BLaER1 treated with 17β-estradiol and CSF1 and Interleukin-3, amounts not matched to agents 10 nM and 100 nM (cell line): ENCODE measurements around the gene HDAC9.

Experiments
- H3K27ac ChIP-seq, 11 experiments: shearing (Covaris generic); formaldehyde crosslinking; 2 replicates each; pipeline ENCODE4 v1.8.1; 2022
- H3K27me3 ChIP-seq, 11 experiments: shearing (Covaris generic); formaldehyde crosslinking; 2 replicates each; pipeline ENCODE4 v1.8.1; 2022
- H3K36me3 ChIP-seq, 11 experiments: shearing (Covaris generic); formaldehyde crosslinking; 2 replicates each; pipeline ENCODE4 v1.8.1; 2022
- H3K4me1 ChIP-seq, 10 experiments: shearing (Covaris generic); formaldehyde crosslinking; 2 replicates each; pipeline ENCODE4 v1.8.1; 2022
- H3K4me2 ChIP-seq, 11 experiments: shearing (Covaris generic); formaldehyde crosslinking; 2 replicates each; pipeline ENCODE4 v1.8.1; 2022
- H3K4me3 ChIP-seq, 10 experiments: shearing (Covaris generic); formaldehyde crosslinking; 2 replicates each; pipeline ENCODE4 v1.8.1; 2022
- H3K9ac ChIP-seq, 11 experiments: shearing (Covaris generic); formaldehyde crosslinking; 2 replicates each; pipeline ENCODE4 v1.8.1; 2022
- H3K9me3 ChIP-seq, 11 experiments: shearing (Covaris generic); formaldehyde crosslinking; replicated peaks in 1 of 11; 2 replicates each; pipeline ENCODE4 v1.8.1; 2022
- H4K20me1 ChIP-seq, 11 experiments: shearing (Covaris generic); formaldehyde crosslinking; 2 replicates each; pipeline ENCODE4 v1.8.1; 2022
- Cebpa-rat ChIP-seq, 11 experiments: shearing (Covaris generic); IDR thresholded peaks; 2 replicates each; pipeline ENCODE4 v1.8.1; 2022

Gene HDAC9

GRCh38 chr7:18896343-18896975, 400.9 kb downstream of the HDAC9 start:
- TF ChIP-seq Cebpa-rat (IDR thresholded peaks at IDR 0.05) = no peak
- Histone ChIP-seq H3K4me2 (no peak overlapping the region), H3K4me1 (no peaks in the 10 kb centered on the region), H3K27ac (no peak overlapping the region), H3K9me3 (no peaks in the 10 kb centered on the region), H3K4me3 (no peak overlapping the region), H3K9ac (no peak overlapping the region), H4K20me1 (no peaks in the 10 kb centered on the region), H3K27me3 (no peaks in the 10 kb centered on the region), H3K36me3 (no peaks in the 10 kb centered on the region)

- Histone ChIP-seq H3K9ac (no peak overlapping the region), H3K4me3 (no peak overlapping the region), H3K27ac (no peak overlapping the region), H3K4me2 (no peak overlapping the region), H3K27me3 (no peaks in the 10 kb centered on the region), H3K9me3 (peaks cover 0 to 4% (median 0%) of the 10 kb centered on the region in 11 experiments; a peak in 1 of 22 replicates), H3K36me3 (no peaks in the 10 kb centered on the region), H3K4me1 (no peaks in the 10 kb centered on the region), H4K20me1 (no peaks in the 10 kb centered on the region)
- TF ChIP-seq Cebpa-rat (IDR thresholded peaks at IDR 0.05) = no peak
Observed at GRCh38 chr7:18900236-18900635, 404.7 kb downstream of the HDAC9 start.

GRCh38 chr7:18900803-18901202, 405.3 kb downstream of the HDAC9 start:
- Histone ChIP-seq H3K9ac (no peak overlapping the region), H3K27ac (no peak overlapping the region), H3K36me3 (no peaks in the 10 kb centered on the region), H3K4me2 (no peak overlapping the region), H3K4me3 (no peak overlapping the region), H3K27me3 (no peaks in the 10 kb centered on the region), H4K20me1 (no peaks in the 10 kb centered on the region), H3K4me1 (no peaks in the 10 kb centered on the region), H3K9me3 (peaks cover 0 to 4% (median 0%) of the 10 kb centered on the region in 11 experiments; a peak in 1 of 22 replicates)
- no peak for TF ChIP-seq Cebpa-rat (IDR thresholded peaks at IDR 0.05)

GRCh38 chr7:18901351-18901750, 405.8 kb downstream of the HDAC9 start:
- TF ChIP-seq Cebpa-rat (IDR thresholded peaks at IDR 0.05) = no peak
- no peak overlapping the region for H3K4me3 ChIP-seq
- H3K9me3 ChIP-seq = peaks cover 0 to 4% (median 0%) of the 10 kb centered on the region in 11 experiments; a peak in 1 of 22 replicates
- no peaks in the 10 kb centered on the region for H3K27me3 ChIP-seq
- H3K27ac ChIP-seq = no peak overlapping the region
- H3K36me3 ChIP-seq = no peaks in the 10 kb centered on the region
- no peak overlapping the region for H3K9ac ChIP-seq
- H4K20me1 ChIP-seq = no peaks in the 10 kb centered on the region
- H3K4me2 ChIP-seq = no peak overlapping the region
- H3K4me1 ChIP-seq = no peaks in the 10 kb centered on the region

GRCh38 chr7:18901982-18902421, 406.5 kb downstream of the HDAC9 start:
- Histone ChIP-seq H3K4me1 (no peaks in the 10 kb centered on the region), H3K4me3 (no peak overlapping the region), H3K36me3 (no peaks in the 10 kb centered on the region), H3K9ac (no peak overlapping the region), H3K4me2 (no peak overlapping the region), H4K20me1 (no peaks in the 10 kb centered on the region), H3K27me3 (no peaks in the 10 kb centered on the region), H3K9me3 (peaks cover 0 to 4% (median 0%) of the 10 kb centered on the region in 11 experiments; a peak in 1 of 22 replicates), H3K27ac (no peak overlapping the region)
- no peak for TF ChIP-seq Cebpa-rat (IDR thresholded peaks at IDR 0.05)

GRCh38 chr7:18902892-18903291, 407.3 kb downstream of the HDAC9 start:
- TF ChIP-seq Cebpa-rat (IDR thresholded peaks at IDR 0.05) = no peak
- H3K4me2 ChIP-seq = no peak overlapping the region
- H3K27ac ChIP-seq = no peak overlapping the region
- no peaks in the 10 kb centered on the region for H3K36me3 ChIP-seq
- H3K27me3 ChIP-seq = no peaks in the 10 kb centered on the region
- peaks cover 0 to 4% (median 0%) of the 10 kb centered on the region in 11 experiments; a peak in 1 of 22 replicates for H3K9me3 ChIP-seq
- H3K4me1 ChIP-seq = no peaks in the 10 kb centered on the region
- no peaks in the 10 kb centered on the region for H4K20me1 ChIP-seq
- no peak overlapping the region for H3K9ac ChIP-seq
- H3K4me3 ChIP-seq = no peak overlapping the region

- Histone ChIP-seq H3K9me3 (peaks cover 0 to 4% (median 0%) of the 10 kb centered on the region in 11 experiments; a peak in 1 of 22 replicates), H3K4me1 (no peaks in the 10 kb centered on the region), H3K4me3 (no peak overlapping the region), H4K20me1 (no peaks in the 10 kb centered on the region), H3K4me2 (no peak overlapping the region), H3K9ac (no peak overlapping the region), H3K36me3 (no peaks in the 10 kb centered on the region), H3K27ac (no peak overlapping the region), H3K27me3 (no peaks in the 10 kb centered on the region)
- no peak for TF ChIP-seq Cebpa-rat (IDR thresholded peaks at IDR 0.05)
Observed at GRCh38 chr7:18903695-18904094, 408.1 kb downstream of the HDAC9 start.

GRCh38 chr7:18905316-18905943, 409.9 kb downstream of the HDAC9 start:
- Histone ChIP-seq H3K4me3 (no peak overlapping the region), H3K27ac (no peak overlapping the region), H3K27me3 (no peaks in the 10 kb centered on the region), H3K4me2 (no peak overlapping the region), H4K20me1 (no peaks in the 10 kb centered on the region), H3K4me1 (no peaks in the 10 kb centered on the region), H3K36me3 (no peaks in the 10 kb centered on the region), H3K9ac (no peak overlapping the region), H3K9me3 (peaks cover 0 to 4% (median 0%) of the 10 kb centered on the region in 11 experiments; a peak in 1 of 22 replicates)
- TF ChIP-seq Cebpa-rat (IDR thresholded peaks at IDR 0.05) = no peak

GRCh38 chr7:18906901-18907300, 411.4 kb downstream of the HDAC9 start:
- no peaks in the 10 kb centered on the region for H3K4me1 ChIP-seq
- H3K4me3 ChIP-seq = no peak overlapping the region
- H3K27me3 ChIP-seq = no peaks in the 10 kb centered on the region
- H3K4me2 ChIP-seq = no peak overlapping the region
- TF ChIP-seq Cebpa-rat (IDR thresholded peaks at IDR 0.05) = no peak
- H4K20me1 ChIP-seq = no peaks in the 10 kb centered on the region
- peaks cover 0 to 4% (median 0%) of the 10 kb centered on the region in 11 experiments; a peak in 1 of 22 replicates for H3K9me3 ChIP-seq
- no peak overlapping the region for H3K9ac ChIP-seq
- no peaks in the 10 kb centered on the region for H3K36me3 ChIP-seq
- H3K27ac ChIP-seq = no peak overlapping the region

GRCh38 chr7:18913106-18913505, 417.6 kb downstream of the HDAC9 start:
- no peaks in the 10 kb centered on the region for H4K20me1 ChIP-seq
- no peaks in the 10 kb centered on the region for H3K4me1 ChIP-seq
- H3K27ac ChIP-seq = no peak overlapping the region
- no peaks in the 10 kb centered on the region for H3K27me3 ChIP-seq
- no peak for TF ChIP-seq Cebpa-rat (IDR thresholded peaks at IDR 0.05)
- no peak overlapping the region for H3K4me3 ChIP-seq
- no peaks in the 10 kb centered on the region for H3K9me3 ChIP-seq
- no peak overlapping the region for H3K4me2 ChIP-seq
- no peak overlapping the region for H3K9ac ChIP-seq
- no peaks in the 10 kb centered on the region for H3K36me3 ChIP-seq
